ENCODE results near the gene RSBN1L. TPM values are rescaled to one million over a fixed set of nuclear protein-coding genes. Genes with fewer than 3 reads are reported as not detected.
A peak's percentile ranks its signal among the peaks of the same experiment; 100 is the strongest.

The RSBN1L gene
- total RNA-seq, 1 experiment from 2014 or later, result 15.5 TPM

- TF ChIP-seq CTCF (IDR thresholded peaks at IDR 0.05 in 2 of 3, conservative IDR thresholded peaks at IDR 0.05 in 1 of 3; ENCODE audit: borderline replicate concordance in 1 of 3, insufficient read depth in 1 of 3, low read depth in 2 of 3, low read length in 2 of 3) (peak; percentile 3 to 45 (median 37); a peak in 3 of 6 replicates), FOSL1 (IDR thresholded peaks at IDR 0.05; ENCODE audit: low read depth) (no peak)
These were observed 102.3 kb downstream of the RSBN1L start, which contains the start of the genes PHTF2 and TMEM60 (continued) for GRCh38 chr7:77798394-77799077.

- peak overlapping the region; percentile 82 for H3K4me2 ChIP-seq (ENCODE audit: low read length)
- ChIA-PET RAD21 (ENCODE audit: low non-redundant PET in 1 of 2, low total read pairs in 2 of 2, uncharacterized antibody in 2 of 2, unreplicated experiment in 2 of 2) (no interaction called here), POLR2A (interaction anchor here (0.8 kb wide), 1 partner anchor 35 kb away, joined by 3 read pairs; no protein-coding TSS in a partner anchor), CTCF (interaction anchor here (1.7 kb wide), 1 partner anchor 148 kb away, joined by 4 read pairs; no protein-coding TSS in a partner anchor)
- no peaks in the 10 kb centered on the region for H3K36me3 ChIP-seq (ENCODE audit: control insufficient read depth in 1 of 2, insufficient read depth in 2 of 2, low read length in 2 of 2)
- H4K20me1 ChIP-seq (ENCODE audit: insufficient read depth), result no peaks in the 10 kb centered on the region
- TF ChIP-seq SP1 (IDR thresholded peaks at IDR 0.05; ENCODE audit: low read depth), result no peak
- TF ChIP-seq SIN3A (IDR thresholded peaks at IDR 0.05; ENCODE audit: low read depth), result peak; percentile 37; the same call in 1 of the 2 replicates
- TF ChIP-seq ZFX (IDR thresholded peaks at IDR 0.05), result peak; percentile 44; the same call in 1 of the 2 replicates
- BruUV-seq (replicated peaks), result no TSS peak
- intact Hi-C loops (cut with micrococcal nuclease), result no loop called here
- peak overlapping the region; percentile 76 for H3K27ac ChIP-seq (ENCODE audit: low read depth, low read length)
- H3K27me3 ChIP-seq (ENCODE audit: insufficient read depth, low read length), result no peaks in the 10 kb centered on the region
- H3K79me2 ChIP-seq (ENCODE audit: insufficient read depth, low read length), result peaks cover 80% of the 10 kb centered on the region
- peaks cover 3 to 17% of the 10 kb centered on the region in 2 experiments; a peak in 3 of 4 replicates for H3K4me1 ChIP-seq (ENCODE audit: control insufficient read depth in 1 of 2, insufficient read depth in 2 of 2, low read length in 2 of 2)
- H3K9me2 ChIP-seq (ENCODE audit: insufficient read depth), result no peaks in the 10 kb centered on the region
- H3K9ac ChIP-seq (ENCODE audit: low read length), result peak overlapping the region; percentile 77
- peak overlapping the region; percentile 88 to 95 for H3K4me3 ChIP-seq (replicated peaks in 1 of 2; ENCODE audit: low read depth in 1 of 2, low read length in 2 of 2)
- peak; percentile 6 for DNase-seq (ENCODE audit: low read depth, low spot score)
- no peak for ATAC-seq
- H2AFZ ChIP-seq (ENCODE audit: low read depth, low read length, poor library complexity, severe bottlenecking), result no peak overlapping the region
- H3K9me3 ChIP-seq (ENCODE audit: control insufficient read depth in 1 of 2, insufficient read depth in 1 of 2, low read depth in 1 of 2, low read length in 2 of 2), result no peaks in the 10 kb centered on the region
These were observed 103.1 kb downstream of the RSBN1L start for GRCh38 chr7:77799078-77799964.

Measured in HCT116 (cell line).